Neutrophil (primary cell): ENCODE measurements around the gene PTBP2.

Experiments used
- H3K27ac ChIP-seq: fragments of 200-600 bp; sonication (generic); 2 replicates; pipeline ENCODE4 v1.5.1; 2016; ENCODE audit warnings: mild to moderate bottlenecking, moderate library complexity
- H3K27me3 ChIP-seq: fragments of 200-600 bp; sonication (generic); 2 replicates; pipeline ENCODE4 v1.6.0; 2016; ENCODE audit warnings: mild to moderate bottlenecking
- H3K36me3 ChIP-seq: fragments of 200-600 bp; sonication (generic); 2 replicates; pipeline ENCODE4 v1.5.1; 2017
- H3K4me1 ChIP-seq, 2 experiments: fragments of 200-600 bp in 1 of 2; sonication (generic) in 1 of 2; 1 replicate in 1 of 2; 2 replicates in 1 of 2; pipeline versions ENCODE4 v1.5.1 to v1.6.1; 2013 to 2016; ENCODE audit warnings: low read depth in 1 of 2, low read length in 1 of 2, mild to moderate bottlenecking in 1 of 2, moderate library complexity in 1 of 2; ENCODE audit not compliant: control insufficient read depth in 1 of 2, insufficient read depth in 1 of 2
- H3K4me3 ChIP-seq, 2 experiments: fragments of 200-600 bp in 1 of 2; sonication (generic) in 1 of 2; 1 replicate in 1 of 2; 2 replicates in 1 of 2; pipeline ENCODE4 v1.5.1; 2013 to 2016; ENCODE audit warnings: low read depth in 1 of 2, low read length in 1 of 2, mild to moderate bottlenecking in 1 of 2, moderate library complexity in 1 of 2
- H3K9me3 ChIP-seq: fragments of 200-600 bp; sonication (generic); 2 replicates; pipeline ENCODE4 v1.5.1; 2016
- TF ChIP-seq, protein P1 (sequence below): fragments of 200-600 bp; sonication (generic); IDR thresholded peaks from 2 replicates; pipeline ENCODE4 v1.5.1; 2016; ENCODE audit warnings: antibody characterized with exemption

The PTBP2 gene

DNA sequence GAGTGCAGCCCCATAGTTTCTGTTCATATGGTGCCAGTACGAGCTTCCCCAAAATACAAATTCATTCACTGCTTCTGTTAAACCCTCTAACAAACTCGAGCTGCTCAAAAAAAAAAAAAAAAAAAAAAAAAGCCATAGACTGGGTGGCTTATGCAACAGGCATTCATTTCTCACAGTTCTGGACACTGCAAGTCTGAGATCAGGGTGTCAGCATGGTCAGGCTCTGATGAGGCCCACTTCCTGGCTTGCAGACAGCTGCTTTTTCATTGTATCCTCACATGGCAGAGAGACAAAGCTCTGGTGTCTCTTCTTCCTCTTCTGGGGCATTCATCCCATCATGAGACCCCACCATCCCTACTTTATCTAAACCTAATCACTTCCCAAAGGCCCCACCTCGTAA, 121.6 kb downstream of the PTBP2 start:
- no peak overlapping the region for H3K27ac ChIP-seq

DNA sequence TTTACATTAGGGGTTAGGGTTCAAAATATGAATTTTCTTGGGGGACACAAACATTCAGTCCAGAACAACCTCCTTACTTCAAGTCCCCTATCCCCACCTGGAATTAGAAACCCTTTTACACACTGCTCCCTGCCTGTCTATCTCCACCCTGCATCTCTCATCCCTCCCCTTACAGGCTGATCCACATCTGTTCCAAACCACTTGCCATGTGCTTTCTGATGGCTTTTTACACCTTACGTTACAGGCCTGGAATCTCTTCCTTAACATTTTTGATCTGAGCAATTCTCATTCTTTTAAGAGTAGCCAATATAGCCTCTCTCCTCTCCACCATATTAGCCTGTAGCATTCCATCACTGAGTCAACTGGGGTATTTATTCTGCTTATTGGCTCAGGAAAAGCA, 122.0 kb downstream of the PTBP2 start:
- H3K9me3 ChIP-seq, result no peaks in the 10 kb centered on the region
- no peaks in the 10 kb centered on the region for H3K27me3 ChIP-seq
- no peaks in the 10 kb centered on the region for H3K4me1 ChIP-seq
- no peak overlapping the region for H3K4me3 ChIP-seq
- no peak overlapping the region for H3K27ac ChIP-seq
- H3K36me3 ChIP-seq, result no peaks in the 10 kb centered on the region
- TF ChIP-seq, protein P1, sequence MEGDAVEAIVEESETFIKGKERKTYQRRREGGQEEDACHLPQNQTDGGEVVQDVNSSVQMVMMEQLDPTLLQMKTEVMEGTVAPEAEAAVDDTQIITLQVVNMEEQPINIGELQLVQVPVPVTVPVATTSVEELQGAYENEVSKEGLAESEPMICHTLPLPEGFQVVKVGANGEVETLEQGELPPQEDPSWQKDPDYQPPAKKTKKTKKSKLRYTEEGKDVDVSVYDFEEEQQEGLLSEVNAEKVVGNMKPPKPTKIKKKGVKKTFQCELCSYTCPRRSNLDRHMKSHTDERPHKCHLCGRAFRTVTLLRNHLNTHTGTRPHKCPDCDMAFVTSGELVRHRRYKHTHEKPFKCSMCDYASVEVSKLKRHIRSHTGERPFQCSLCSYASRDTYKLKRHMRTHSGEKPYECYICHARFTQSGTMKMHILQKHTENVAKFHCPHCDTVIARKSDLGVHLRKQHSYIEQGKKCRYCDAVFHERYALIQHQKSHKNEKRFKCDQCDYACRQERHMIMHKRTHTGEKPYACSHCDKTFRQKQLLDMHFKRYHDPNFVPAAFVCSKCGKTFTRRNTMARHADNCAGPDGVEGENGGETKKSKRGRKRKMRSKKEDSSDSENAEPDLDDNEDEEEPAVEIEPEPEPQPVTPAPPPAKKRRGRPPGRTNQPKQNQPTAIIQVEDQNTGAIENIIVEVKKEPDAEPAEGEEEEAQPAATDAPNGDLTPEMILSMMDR, result no peak

More for the DNA sequence above, 121.6 kb downstream of the PTBP2 start:
- TF ChIP-seq, protein P1, result no peak
- Histone ChIP-seq H3K27me3 (no peaks in the 10 kb centered on the region), H3K9me3 (no peaks in the 10 kb centered on the region), H3K4me1 (no peaks in the 10 kb centered on the region), H3K36me3 (no peaks in the 10 kb centered on the region), H3K4me3 (no peak overlapping the region)

DNA sequence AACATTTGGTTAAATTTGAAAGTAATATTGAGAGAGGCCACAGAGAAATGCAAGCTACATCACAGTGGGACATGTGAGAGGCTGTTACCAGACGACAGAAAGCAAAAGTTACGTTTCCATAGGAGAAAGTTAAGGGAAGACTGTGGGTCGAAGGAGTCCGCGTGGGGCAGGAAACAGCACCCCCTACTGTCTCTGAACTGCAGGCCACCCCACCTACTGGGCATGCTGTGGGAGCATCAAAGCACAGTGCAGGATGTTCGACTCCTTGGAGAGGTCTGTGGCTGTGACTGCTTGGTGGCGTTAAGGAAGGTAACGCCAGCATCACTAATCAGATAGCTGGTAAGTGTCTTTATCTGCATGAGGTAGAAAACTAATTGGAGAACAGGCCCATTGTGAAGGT, 123.9 kb downstream of the PTBP2 start:
- Histone ChIP-seq H3K27ac (no peak overlapping the region), H3K9me3 (no peaks in the 10 kb centered on the region), H3K27me3 (no peaks in the 10 kb centered on the region), H3K4me3 (no peak overlapping the region), H3K4me1 (no peaks in the 10 kb centered on the region), H3K36me3 (no peaks in the 10 kb centered on the region)
- TF ChIP-seq, protein P1, result no peak

DNA sequence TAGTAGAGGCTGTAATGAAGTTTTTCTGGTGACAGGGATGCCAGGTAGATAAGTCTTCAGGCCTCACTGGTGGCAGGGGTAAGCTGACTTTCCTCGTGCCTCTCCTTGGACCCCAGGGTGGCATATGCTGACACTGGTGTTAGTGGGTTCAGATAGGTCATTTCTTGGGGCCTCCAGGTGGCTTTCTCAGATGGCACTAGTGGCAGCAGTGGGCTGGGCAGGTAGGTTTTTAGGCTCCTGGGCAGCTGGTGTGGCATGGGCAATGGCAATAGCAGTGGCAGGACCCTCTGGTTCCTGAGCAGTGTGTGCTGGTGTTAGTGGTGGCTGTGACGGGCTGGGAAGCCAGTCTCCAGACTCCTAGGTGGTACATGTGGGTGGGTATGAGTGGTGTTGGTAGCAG, 140.3 kb downstream of the PTBP2 start:
- Histone ChIP-seq H3K27me3 (no peaks in the 10 kb centered on the region), H3K4me1 (no peaks in the 10 kb centered on the region), H3K4me3 (no peak overlapping the region), H3K36me3 (no peaks in the 10 kb centered on the region), H3K9me3 (no peaks in the 10 kb centered on the region), H3K27ac (no peak overlapping the region)
- TF ChIP-seq, protein P1, result no peak

DNA sequence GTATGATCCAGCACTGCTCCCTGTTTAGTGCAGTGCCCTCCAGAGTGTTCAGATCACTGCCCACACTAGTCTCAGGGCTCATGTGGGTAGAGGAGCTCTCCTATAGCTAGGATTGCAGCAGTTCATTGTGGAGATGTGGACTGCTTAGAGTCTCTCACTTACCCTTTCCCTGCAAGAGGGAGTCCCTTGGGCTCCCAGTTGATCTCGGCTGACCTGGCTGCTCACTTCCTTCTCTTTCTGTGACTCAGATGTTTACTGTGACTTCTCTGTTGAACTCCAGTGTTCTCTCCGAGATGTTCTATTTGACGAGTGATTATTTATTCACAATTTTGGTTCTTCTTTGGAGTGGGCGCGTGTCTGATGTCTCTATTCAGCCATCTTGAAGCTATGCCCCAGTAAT, 141.9 kb downstream of the PTBP2 start:
- Histone ChIP-seq H3K27me3 (no peaks in the 10 kb centered on the region), H3K27ac (no peak overlapping the region), H3K36me3 (no peaks in the 10 kb centered on the region), H3K4me1 (no peaks in the 10 kb centered on the region), H3K9me3 (no peaks in the 10 kb centered on the region), H3K4me3 (no peak overlapping the region)
- TF ChIP-seq, protein P1, result no peak
